GM18868 (cell line): Measurements from ENCODE around the gene ZYG11B.
"Not testable (repeated sequence)": the region's sequence is repeated elsewhere in the genome, so short reads cannot be mapped to it uniquely, and the experiment has no call there.

Experiments used
- ATAC-seq: cut with Tn5 transposase; IDR thresholded peaks from one replicate; pipeline ENCODE4 v1.9.1; 2021; ENCODE audit warnings: mild to moderate bottlenecking, moderate library complexity; ENCODE audit not compliant: unreplicated experiment

The ZYG11B gene

GRCh38 chr1:52726265-52727113 is at the start of gene ZYG11B:
Gene ZYG11B, plus strand, starts transcription at chr1:52726453. Its CDS starts 201 bp downstream, at chr1:52726654.
- peak; percentile 94 for ATAC-seq

DNA sequence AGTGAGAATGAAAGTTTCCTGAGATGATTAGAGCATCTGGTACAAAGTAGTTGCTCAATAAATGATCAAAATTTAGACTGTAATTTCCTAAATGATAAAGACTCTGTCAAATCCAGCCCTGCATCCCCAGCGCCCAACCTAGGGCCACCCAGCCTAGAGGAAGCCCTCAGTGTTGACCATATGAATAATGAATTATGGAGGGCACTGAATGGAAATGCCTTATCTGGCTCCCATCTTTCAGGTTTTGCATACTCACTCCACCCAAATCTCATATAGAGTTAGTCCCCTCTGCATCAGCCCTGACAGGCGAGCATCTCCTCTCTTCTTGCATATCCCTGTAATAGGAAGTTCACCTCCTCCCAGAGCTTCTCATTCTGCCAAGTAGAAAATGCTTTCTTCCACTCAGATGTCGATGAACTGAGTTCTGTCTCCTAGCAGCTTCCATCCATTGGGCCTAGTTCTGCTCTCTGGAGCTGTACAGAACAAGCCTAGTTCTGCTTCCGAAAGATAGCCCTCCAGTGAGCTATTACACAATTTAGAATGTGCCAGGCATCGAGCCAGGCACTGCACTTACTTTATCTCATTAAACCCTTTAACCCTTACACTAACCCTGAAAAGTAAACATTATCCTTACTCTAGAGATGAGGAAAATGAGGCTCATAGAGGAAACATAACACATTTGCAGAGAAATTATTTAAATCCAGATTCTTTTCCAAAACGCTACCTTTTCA is 49.0 kb upstream of the ZYG11B start:
- ATAC-seq, result no peak

GRCh38 chr1:52679048-52679447 is 47.2 kb upstream of the ZYG11B start:
- no peak for ATAC-seq

- ATAC-seq, result no peak
Measured at GRCh38 chr1:52679498-52679897, 46.8 kb upstream of the ZYG11B start.

DNA sequence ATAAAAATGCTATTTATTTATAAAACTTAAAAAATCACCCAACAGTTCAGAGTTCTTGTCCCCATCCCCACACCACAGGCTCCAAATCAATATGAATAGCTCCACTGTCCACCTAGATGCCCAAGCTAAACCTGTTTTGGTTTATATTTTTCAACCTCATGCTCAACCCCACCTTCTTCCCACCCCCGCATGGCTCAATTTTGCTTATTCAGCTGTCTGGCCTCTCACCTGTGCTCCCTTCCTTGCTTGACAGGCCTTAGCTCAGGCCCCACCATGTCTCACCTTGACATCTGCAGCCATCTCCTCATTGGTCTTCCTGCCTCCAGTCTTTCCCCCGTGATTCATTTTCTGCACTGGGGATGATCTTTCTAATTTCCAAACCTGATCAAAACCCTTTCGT is 45.9 kb upstream of the ZYG11B start:
- no peak for ATAC-seq

- ATAC-seq, result no peak
Measured at GRCh38 chr1:52681136-52681535, 45.1 kb upstream of the ZYG11B start.

DNA sequence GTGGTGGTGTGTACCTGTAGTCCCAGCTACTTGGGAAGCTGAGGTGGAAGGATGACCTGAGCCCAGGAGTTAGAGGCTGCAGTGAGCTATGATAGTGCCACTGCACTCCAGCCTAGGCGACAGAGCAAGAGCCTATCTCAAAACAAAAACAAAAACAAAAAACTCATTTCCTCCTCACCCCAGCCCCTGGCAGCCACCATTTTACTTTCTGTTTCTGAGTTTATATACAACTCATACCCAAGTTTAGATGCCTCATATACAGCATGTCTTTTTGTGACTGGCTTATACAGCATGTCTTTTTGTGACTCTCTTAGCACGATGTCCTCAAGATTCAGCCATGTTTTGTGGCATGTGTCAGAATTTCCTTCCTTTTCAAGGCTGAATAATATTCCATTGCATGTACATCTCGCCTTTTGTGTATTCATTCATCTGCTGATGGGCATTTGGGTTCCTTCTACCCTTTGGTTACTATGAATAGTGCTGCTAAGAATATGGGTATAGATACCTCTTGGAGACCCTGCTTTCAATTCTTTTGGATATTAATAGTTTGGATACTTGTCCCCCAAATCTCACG is 42.8 kb upstream of the ZYG11B start:
- no peak for ATAC-seq

- no peak for ATAC-seq
Measured at GRCh38 chr1:52684545-52684944, 41.7 kb upstream of the ZYG11B start.

GRCh38 chr1:52686261-52686751 is 39.9 kb upstream of the ZYG11B start:
- peak; percentile 77 for ATAC-seq

DNA sequence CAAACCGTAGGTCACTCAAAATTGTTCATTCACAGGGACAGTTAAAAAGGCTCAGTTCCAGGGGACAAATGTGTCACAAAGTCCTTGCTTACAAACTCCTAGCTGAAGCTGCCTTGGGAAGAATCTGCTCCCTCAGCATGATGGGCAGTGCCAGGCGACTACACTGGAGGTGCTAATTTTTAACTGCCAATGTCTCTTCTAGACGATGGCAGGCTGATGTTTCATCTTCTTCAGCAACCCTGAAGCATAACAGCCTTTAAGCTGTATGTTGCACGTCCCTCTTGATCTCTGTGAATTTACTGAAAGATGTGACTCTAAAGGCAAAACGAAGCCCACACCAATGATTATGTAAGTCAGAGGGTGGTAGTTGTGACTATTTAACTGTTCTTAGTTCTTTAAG is 39.4 kb upstream of the ZYG11B start:
- no peak for ATAC-seq

DNA sequence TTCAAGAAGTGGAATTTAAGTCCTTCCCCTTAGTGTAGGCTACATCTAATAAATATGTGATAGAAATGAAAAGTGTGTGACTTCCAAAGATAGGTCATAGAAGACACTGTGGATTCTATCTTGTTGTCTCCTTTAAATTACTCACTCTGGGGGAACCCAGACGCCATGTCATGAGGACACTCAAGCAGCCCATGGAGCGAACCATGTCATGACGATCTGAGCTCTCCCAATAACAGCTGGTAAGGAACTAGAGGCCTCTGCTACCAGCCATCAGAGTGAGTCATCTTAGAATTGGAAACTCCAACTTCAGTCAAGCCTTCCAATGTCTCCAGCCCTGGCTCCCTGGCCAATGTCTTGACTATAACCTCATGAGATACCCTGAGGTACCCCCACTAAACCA is 34.4 kb upstream of the ZYG11B start:
- no peak for ATAC-seq

GRCh38 chr1:52692697-52693096 is 33.6 kb upstream of the ZYG11B start:
- no peak for ATAC-seq

DNA sequence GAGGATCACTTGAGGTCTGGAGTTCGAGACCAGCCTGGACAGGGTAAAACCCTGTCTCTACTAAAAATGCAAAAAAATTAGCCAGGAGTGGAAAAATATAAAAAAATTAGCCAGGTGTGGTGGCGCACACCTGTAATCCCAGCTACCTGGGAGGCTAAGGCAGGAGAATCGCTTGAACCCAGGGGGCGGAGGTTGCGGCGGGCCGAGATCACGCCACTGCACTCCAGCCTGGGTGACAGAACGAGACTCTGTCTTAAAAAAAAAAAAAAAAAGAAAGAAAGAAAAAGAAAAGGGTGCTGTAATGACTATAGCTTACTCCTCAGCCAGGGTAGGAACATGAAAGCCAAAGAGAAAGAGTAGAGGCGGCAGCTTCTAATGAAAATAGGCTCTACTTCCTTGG is 32.9 kb upstream of the ZYG11B start:
- ATAC-seq, result not testable (repeated sequence)

- no peak for ATAC-seq
Measured at GRCh38 chr1:52693843-52694242, 32.4 kb upstream of the ZYG11B start.

- no peak for ATAC-seq
Measured at GRCh38 chr1:52695627-52696026, 30.6 kb upstream of the ZYG11B start.

DNA sequence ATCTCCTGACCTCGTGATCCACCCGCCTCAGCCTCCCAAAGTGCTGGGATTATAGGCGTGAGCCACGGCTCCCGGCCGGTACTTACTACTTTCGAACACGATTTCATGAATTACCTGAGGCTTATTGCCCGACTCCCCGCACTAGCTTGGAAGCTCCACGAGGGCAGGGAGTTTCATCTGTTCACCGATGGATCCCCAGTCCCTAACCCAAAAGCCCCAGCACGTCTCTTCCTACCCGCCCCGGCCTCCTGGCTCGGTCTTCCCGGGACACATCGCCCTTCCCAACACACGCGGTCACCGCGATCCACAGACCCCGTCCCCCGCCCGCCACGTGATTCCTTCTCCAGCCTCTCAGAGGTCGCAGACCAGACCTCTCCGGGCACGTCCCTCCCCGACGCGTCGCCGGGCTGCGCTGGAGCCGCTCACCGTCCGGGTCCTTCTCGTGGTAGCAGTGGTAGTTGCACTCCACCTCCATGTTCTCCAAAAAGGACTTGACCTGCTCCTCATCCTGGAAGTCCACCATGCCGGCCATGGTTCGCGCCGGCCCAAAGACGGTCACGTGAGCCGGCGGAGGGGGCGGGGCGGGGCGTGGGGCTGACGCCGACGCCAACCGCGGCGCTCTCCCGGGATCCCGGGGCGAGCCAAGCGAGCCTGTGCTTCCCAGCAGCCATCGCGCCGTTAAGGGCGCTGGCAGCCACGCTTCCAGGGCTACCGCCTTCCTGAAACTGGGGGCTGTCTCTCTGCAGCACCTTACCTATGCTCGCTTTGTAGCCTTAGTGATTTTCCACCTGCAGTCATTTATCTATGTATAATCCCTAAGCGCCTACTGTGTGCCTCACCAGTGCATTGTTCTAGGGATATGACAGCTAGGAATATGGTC is 28.2 kb upstream of the ZYG11B start, which contains the start of gene COA7:
TSS of gene COA7 (minus strand) at position 553 of the 880 bp plus-strand sequence. CDS start at position 532, 21 bp downstream.
- ATAC-seq, result peak; percentile 32

DNA sequence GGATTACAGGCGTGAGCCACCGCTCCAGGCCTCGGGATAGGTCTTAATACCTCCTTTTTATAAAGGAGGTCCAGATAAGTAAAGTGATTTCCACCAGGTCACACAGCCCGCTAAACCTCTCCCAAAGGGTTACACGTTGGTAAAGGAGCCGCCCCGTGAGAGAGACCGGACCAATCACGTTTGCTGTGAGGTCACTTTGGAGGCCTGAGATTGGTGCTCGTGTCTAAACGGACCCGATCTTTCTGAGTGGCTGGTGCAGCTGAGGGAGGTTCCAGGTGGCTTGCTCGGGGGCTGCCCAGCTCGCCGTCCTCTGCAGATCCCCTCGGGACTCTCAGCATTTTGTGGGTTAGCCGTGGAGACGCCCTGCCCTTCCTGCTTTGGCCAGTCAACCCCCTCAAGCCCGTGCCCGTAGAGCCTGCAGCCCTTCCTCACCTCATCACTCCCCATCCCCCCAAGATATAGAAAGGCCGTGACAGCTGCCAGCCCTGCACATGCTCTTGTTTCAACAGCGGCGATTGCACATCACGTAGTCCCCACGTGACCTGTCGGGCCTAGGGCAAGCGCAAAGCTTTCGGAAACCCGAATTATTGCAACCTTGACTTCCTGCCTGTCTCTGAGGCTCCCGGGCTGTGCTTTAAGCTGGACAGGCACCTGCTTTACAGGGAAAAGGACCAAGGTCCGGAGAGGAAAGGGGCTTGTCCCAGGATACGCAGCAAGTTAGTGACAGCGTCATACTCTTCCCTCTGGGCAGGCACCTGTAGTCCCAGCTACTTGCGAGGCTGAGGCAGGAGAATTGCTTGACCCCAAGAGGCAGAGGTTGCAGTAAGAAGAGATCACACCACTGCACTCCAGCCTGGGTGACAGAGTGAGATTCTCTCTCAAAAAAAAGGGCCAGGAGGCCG is 23.1 kb upstream of the ZYG11B start:
- peak; percentile 90 for ATAC-seq

GRCh38 chr1:52706136-52706670 is 20.1 kb upstream of the ZYG11B start:
- no peak for ATAC-seq
